ENCODE data around the gene GPRC5A. TPM values are rescaled to one million over a fixed set of nuclear protein-coding genes. Genes with fewer than 3 reads are reported as not detected.

GPRC5A gene
- total RNA-seq, 3 donors from 2014 or later (not counting 1 experiment from before 2014, with no cell fraction given): 0.09 to 0.28 TPM; not detected in 1

DNA sequence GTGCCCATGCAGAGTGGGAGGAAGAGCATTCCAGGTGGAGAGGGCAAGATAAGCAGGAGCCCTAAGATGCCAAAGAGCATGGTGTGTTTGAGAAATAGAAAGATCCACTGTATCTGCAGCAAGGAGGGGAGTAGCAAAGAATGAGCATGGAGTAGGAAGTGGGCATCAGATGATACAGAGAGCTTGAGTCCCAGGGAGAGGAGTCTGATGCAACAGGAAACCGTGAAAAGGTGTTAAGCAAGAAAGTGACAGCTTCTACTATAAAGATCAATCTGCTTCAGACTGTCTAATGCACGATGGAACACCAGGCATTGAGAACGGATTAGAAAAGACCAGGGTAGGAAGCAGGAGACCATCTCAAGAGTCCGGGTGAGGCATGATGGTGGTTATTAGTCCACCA, 72.9 kb downstream of the GPRC5A start:
- Histone ChIP-seq H3K36me3 (ENCODE audit: control insufficient read depth, insufficient read depth, low read length) (no peaks in the 10 kb centered on the region), H3K27me3 (ENCODE audit: control insufficient read depth, insufficient read depth, low read length) (no peaks in the 10 kb centered on the region), H3K9me3 (ENCODE audit: control insufficient read depth, insufficient read depth, low read length) (no peaks in the 10 kb centered on the region), H3K27ac (ENCODE audit: low read length) (no peak overlapping the region), H3K4me1 (ENCODE audit: control insufficient read depth, insufficient read depth, low read length) (peaks cover 3% of the 10 kb centered on the region), H3K4me3 (ENCODE audit: low read length) (no peak overlapping the region)
- TF ChIP-seq, protein P1, sequence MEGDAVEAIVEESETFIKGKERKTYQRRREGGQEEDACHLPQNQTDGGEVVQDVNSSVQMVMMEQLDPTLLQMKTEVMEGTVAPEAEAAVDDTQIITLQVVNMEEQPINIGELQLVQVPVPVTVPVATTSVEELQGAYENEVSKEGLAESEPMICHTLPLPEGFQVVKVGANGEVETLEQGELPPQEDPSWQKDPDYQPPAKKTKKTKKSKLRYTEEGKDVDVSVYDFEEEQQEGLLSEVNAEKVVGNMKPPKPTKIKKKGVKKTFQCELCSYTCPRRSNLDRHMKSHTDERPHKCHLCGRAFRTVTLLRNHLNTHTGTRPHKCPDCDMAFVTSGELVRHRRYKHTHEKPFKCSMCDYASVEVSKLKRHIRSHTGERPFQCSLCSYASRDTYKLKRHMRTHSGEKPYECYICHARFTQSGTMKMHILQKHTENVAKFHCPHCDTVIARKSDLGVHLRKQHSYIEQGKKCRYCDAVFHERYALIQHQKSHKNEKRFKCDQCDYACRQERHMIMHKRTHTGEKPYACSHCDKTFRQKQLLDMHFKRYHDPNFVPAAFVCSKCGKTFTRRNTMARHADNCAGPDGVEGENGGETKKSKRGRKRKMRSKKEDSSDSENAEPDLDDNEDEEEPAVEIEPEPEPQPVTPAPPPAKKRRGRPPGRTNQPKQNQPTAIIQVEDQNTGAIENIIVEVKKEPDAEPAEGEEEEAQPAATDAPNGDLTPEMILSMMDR (IDR thresholded peaks at IDR 0.05): no peak
- 88% methylated on average over 4 of the region's 4 CpGs for WGBS (ENCODE audit: insufficient coverage)
- Mint-ChIP-seq H3K9me3 (no peaks in the 10 kb centered on the region), H3K4me3 (no peak overlapping the region), H3K27me3 (ENCODE audit: low read depth in 2 of 2) (no peaks in the 10 kb centered on the region), H3K36me3 (no peaks in the 10 kb centered on the region), H3K27ac (no peak overlapping the region), H3K4me1 (peaks cover 7 to 15% of the 10 kb centered on the region in 2 donors)
- DNase-seq (no peak), ATAC-seq (peak in 1 of 3 donors; percentile 55)
- intact Hi-C loops (cut with micrococcal nuclease): no loop called here

DNA sequence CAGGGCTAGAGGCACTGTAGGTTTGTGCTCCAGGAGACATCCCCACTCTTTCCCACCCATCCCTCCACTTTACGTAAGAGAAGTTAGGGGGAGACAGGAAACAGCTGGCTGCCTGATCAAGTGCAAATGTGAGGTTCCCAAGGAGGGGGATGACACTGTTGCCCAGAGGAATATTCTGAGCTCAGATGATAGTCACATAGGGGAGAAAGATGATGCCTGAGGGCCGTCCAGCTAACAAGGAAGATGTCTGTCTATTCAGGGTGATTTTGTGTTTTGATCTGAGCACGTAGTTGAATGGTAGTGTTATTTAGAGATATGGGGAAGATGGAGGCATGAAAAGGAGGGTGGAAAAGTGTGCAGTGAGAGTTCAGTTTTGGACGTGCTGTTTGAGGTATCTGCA, 74.5 kb downstream of the GPRC5A start:
- no peak for ATAC-seq
- Histone ChIP-seq H3K27ac (ENCODE audit: low read length) (no peak overlapping the region), H3K27me3 (ENCODE audit: control insufficient read depth, insufficient read depth, low read length) (no peaks in the 10 kb centered on the region), H3K4me3 (ENCODE audit: low read length) (no peak overlapping the region), H3K4me1 (ENCODE audit: control insufficient read depth, insufficient read depth, low read length) (peaks cover 3% of the 10 kb centered on the region), H3K9me3 (ENCODE audit: control insufficient read depth, insufficient read depth, low read length) (no peaks in the 10 kb centered on the region), H3K36me3 (ENCODE audit: control insufficient read depth, insufficient read depth, low read length) (no peaks in the 10 kb centered on the region)
- H3K4me1 Mint-ChIP-seq: peaks cover 7 to 15% of the 10 kb centered on the region in 2 donors
- TF ChIP-seq, protein P1 (IDR thresholded peaks at IDR 0.05): no peak
- H3K27me3 Mint-ChIP-seq (ENCODE audit: low read depth in 2 of 2): no peaks in the 10 kb centered on the region
- H3K36me3 Mint-ChIP-seq: no peaks in the 10 kb centered on the region
- H3K4me3 Mint-ChIP-seq: no peak overlapping the region
- WGBS (ENCODE audit: insufficient coverage): 72% methylated on average over 4 of the region's 4 CpGs
- DNase-seq: no peak
- H3K9me3 Mint-ChIP-seq: no peaks in the 10 kb centered on the region
- intact Hi-C loops (cut with micrococcal nuclease): no loop called here
- no peak overlapping the region for H3K27ac Mint-ChIP-seq

Other genes starting within 250 kb of the GPRC5A start
- 1 to 10 TPM in 2 of 3 donors, under 1 TPM in 1; 0.45 to 2.6 (median 2.2) TPM for gene GPR19, start 195.4 kb upstream of the GPRC5A start, total RNA-seq
- 100 to 1,000 TPM; 119 to 207 (median 130) TPM for gene CDKN1B, start 174.2 kb upstream of the GPRC5A start, total RNA-seq
- 1 to 10 TPM in 2 of 3 donors, under 1 TPM in 1; 0.70 to 1.6 (median 1.6) TPM for gene APOLD1, start 105.9 kb upstream of the GPRC5A start, total RNA-seq
- 100 to 1,000 TPM in 2 of 3 donors, 10 to 100 TPM in 1; 98.9 to 120 (median 114) TPM for gene DDX47, start 78.2 kb upstream of the GPRC5A start, total RNA-seq
- gene GPRC5D, start 60.6 kb downstream of the GPRC5A start, total RNA-seq: 1 to 10 TPM in 1 of 3 donors, not detected in 2; 5.5 TPM
- gene HEBP1, start 108.7 kb downstream of the GPRC5A start, total RNA-seq: 10 to 100 TPM; 10.8 to 13.5 (median 11.9) TPM
- 1 to 10 TPM; 5.5 to 8.7 (median 6.6) TPM for gene FAM234B, start 152.8 kb downstream of the GPRC5A start, total RNA-seq
- not detected for gene GSG1, start 212.1 kb downstream of the GPRC5A start, total RNA-seq